Sigmoid colon (tissue), 7 donors: ENCODE results near the gene TMEFF2. TPM values are rescaled to one million over a fixed set of nuclear protein-coding genes. Genes with fewer than 3 reads are reported as not detected.

ENCODE experiments used
- DNase-seq: peaks from one replicate; pipeline ENCODE4 v3.0.0-alpha.2; 2019
- H3K27ac ChIP-seq, 4 donors: fragments of 200-600 bp; sonication (generic); one replicate each; pipeline ENCODE4 v1.5.1; 2016 to 2019; ENCODE audit warnings: mild to moderate bottlenecking in 1 of 4
- H3K27me3 ChIP-seq, 3 donors: fragments of 200-600 bp; sonication (generic); one replicate each; pipeline ENCODE4 v1.5.1; 2019; ENCODE audit warnings: mild to moderate bottlenecking in 1 of 3
- H3K36me3 ChIP-seq, 4 donors: fragments of 200-600 bp; sonication (generic); one replicate each; pipeline ENCODE4 v1.5.1; 2016 to 2019
- H3K4me1 ChIP-seq, 4 donors: fragments of 200-600 bp; sonication (generic); one replicate each; pipeline ENCODE4 v1.5.1; 2017 to 2019
- H3K4me3 ChIP-seq, 4 donors: fragments of 200-600 bp; sonication (generic); one replicate each; pipeline ENCODE4 v1.5.1; 2017 to 2019; ENCODE audit warnings: mild to moderate bottlenecking in 2 of 4, moderate library complexity in 1 of 4
- H3K9me3 ChIP-seq, 4 donors: fragments of 200-600 bp in 3 of 4; sonication (generic) in 3 of 4; one replicate each; pipeline versions ENCODE4 v1.5.1 to v1.6.1; 2013 to 2019
- CTCF ChIP-seq, 4 experiments: fragments of 450-650 bp in 3 of 4; fragments of 200-600 bp in 1 of 4; IDR thresholded peaks; one replicate each; pipeline ENCODE4 v1.5.1; 2016 to 2019; ENCODE audit warnings: antibody characterized with exemption in 4 of 4, mild to moderate bottlenecking in 3 of 4, moderate library complexity in 2 of 4
- EP300 ChIP-seq, 4 donors: sonication (generic); formaldehyde crosslinking; IDR thresholded peaks; one replicate each; pipeline ENCODE4 v1.6.1; 2017; ENCODE audit warnings: antibody characterized with exemption in 4 of 4
- POLR2A ChIP-seq, 2 donors: fragments of 450-650 bp; IDR thresholded peaks; one replicate each; pipeline ENCODE4 v1.6.1; 2016; ENCODE audit warnings: antibody characterized with exemption in 2 of 2, mild to moderate bottlenecking in 2 of 2, moderate library complexity in 2 of 2
- POLR2AphosphoS5 ChIP-seq, 4 donors: sonication (generic); formaldehyde crosslinking; IDR thresholded peaks; one replicate each; pipeline ENCODE4 v1.6.1; 2017; ENCODE audit warnings: antibody characterized with exemption in 4 of 4
- WGBS, 2 donors: extraction: QIAGEN DNeasy Blood & Tissue Kit; methylation state at CpG; one replicate each; pipeline ENCODE4 v1.1.7; 2013; 5-methylcytosine and 5-hydroxymethylcytosine counted together
- intact Hi-C: fragments of 100-400 bp; cut with DNase I; formaldehyde crosslinking; loops from one replicate; pipeline ENCODE4 v1.15.1; 2023
- polyA plus RNA-seq, 3 donors: library from polyadenylated mRNA; stranded (reverse); fragments of 200-250 nt; gene quantifications; one replicate each; pipeline ENCODE4 v1.2.3, GENCODE V29; 2013
- total RNA-seq, 4 donors: library from RNA; depleted of rRNA; stranded (reverse); fragments of >200 nt; gene quantifications; one replicate each; pipeline ENCODE4 v1.1.0, GENCODE V29; 2016
- donor health status: healthy with polysubstance abuse.
- donor health status: Bipolar disorder and iron deficiency.
- donor health status: healthy.

Gene TMEFF2
- total and polyA plus RNA-seq, 7 donors: 0.16 to 1.4 (median 0.32) TPM; not detected in 1

DNA sequence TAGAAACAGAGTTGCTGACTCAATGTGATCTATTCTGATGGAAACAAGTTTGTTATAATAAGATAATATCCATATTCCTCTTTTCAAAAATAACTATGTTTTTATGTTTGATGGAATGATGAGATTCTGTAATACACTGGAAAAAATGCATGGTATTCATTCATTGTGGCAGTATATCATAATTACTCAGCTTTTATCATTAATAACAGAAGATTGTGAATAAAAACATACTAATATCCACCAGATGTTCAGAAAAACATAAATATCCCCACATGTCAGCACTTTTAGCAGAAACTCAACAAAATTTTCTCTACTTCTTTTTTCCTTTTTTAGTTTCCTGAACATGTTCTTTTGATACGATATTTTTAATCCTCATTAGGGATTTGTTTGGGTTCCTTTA is 217.0 kb downstream of the TMEFF2 start:
- Histone ChIP-seq H3K4me1 (no peaks in the 10 kb centered on the region), H3K9me3 (no peaks in the 10 kb centered on the region), H3K36me3 (no peaks in the 10 kb centered on the region), H3K27ac (no peak overlapping the region), H3K4me3 (no peak overlapping the region), H3K27me3 (no peaks in the 10 kb centered on the region)
- no peak for DNase-seq
- intact Hi-C loops: no loop called here
- TF ChIP-seq POLR2A (IDR thresholded peaks at IDR 0.05): no peak
- TF ChIP-seq POLR2AphosphoS5 (IDR thresholded peaks at IDR 0.05): no peak
- TF ChIP-seq CTCF (IDR thresholded peaks at IDR 0.05): no peak
- no peak for TF ChIP-seq EP300 (IDR thresholded peaks at IDR 0.05)
- WGBS, 2 donors: 89 to 97% methylated on average over 1 of the region's 1 CpG

GRCh38 chr2:191976436-191976835 is 218.3 kb downstream of the TMEFF2 start:
- no peaks in the 10 kb centered on the region for H3K4me1 ChIP-seq
- intact Hi-C loops: no loop called here
- 43 to 77% methylated on average over 3 of the region's 3 CpGs for WGBS, 2 donors
- DNase-seq: no peak
- H3K4me3 ChIP-seq: no peak overlapping the region
- no peaks in the 10 kb centered on the region for H3K27me3 ChIP-seq
- TF ChIP-seq POLR2AphosphoS5 (IDR thresholded peaks at IDR 0.05) (no peak), CTCF (IDR thresholded peaks at IDR 0.05) (no peak), EP300 (IDR thresholded peaks at IDR 0.05) (no peak), POLR2A (IDR thresholded peaks at IDR 0.05) (no peak)
- no peaks in the 10 kb centered on the region for H3K9me3 ChIP-seq
- no peaks in the 10 kb centered on the region for H3K36me3 ChIP-seq
- H3K27ac ChIP-seq: no peak overlapping the region

DNA sequence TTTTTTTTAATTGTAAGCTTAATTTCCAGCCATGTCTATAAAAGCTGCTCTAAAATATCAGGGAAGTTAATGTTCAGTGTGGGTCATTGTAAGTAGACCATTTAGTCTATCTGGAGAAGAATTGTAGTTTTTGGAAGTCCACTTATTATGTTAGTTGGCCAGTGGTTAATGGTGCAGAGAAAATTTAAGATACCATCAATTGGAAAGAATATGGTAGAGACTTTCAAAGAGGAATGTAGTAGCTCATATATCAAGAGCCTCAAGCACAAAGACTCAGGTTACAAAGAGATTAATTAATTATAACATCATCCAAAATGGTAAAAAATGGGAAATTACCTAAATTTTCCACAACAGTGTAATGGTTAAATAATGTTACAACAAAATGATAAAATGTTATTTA is 220.1 kb downstream of the TMEFF2 start:
- Histone ChIP-seq H3K27ac (no peak overlapping the region), H3K4me1 (peaks cover 0 to under 1% (median 0%) of the 10 kb centered on the region in 4 donors), H3K27me3 (no peaks in the 10 kb centered on the region), H3K4me3 (no peak overlapping the region), H3K9me3 (no peaks in the 10 kb centered on the region), H3K36me3 (no peaks in the 10 kb centered on the region)
- TF ChIP-seq EP300 (IDR thresholded peaks at IDR 0.05): no peak
- no peak for DNase-seq
- intact Hi-C loops: no loop called here

- H3K9me3 ChIP-seq: no peaks in the 10 kb centered on the region
- no peaks in the 10 kb centered on the region for H3K27me3 ChIP-seq
- no peak for DNase-seq
- WGBS, 2 donors: 53 to 84% methylated on average over 2 of the region's 2 CpGs
- TF ChIP-seq POLR2A (IDR thresholded peaks at IDR 0.05) (no peak), POLR2AphosphoS5 (IDR thresholded peaks at IDR 0.05) (no peak), CTCF (IDR thresholded peaks at IDR 0.05) (no peak), EP300 (IDR thresholded peaks at IDR 0.05) (no peak)
- H3K4me3 ChIP-seq: no peak overlapping the region
- no peaks in the 10 kb centered on the region for H3K36me3 ChIP-seq
- intact Hi-C loops: no loop called here
- peaks cover 0 to 10% (median 2%) of the 10 kb centered on the region in 4 donors for H3K4me1 ChIP-seq
- H3K27ac ChIP-seq: no peak overlapping the region
These were observed 223.9 kb downstream of the TMEFF2 start for GRCh38 chr2:191970867-191971266.

GRCh38 chr2:191968120-191968519 is 226.6 kb downstream of the TMEFF2 start:
- Histone ChIP-seq H3K36me3 (no peaks in the 10 kb centered on the region), H3K4me3 (no peak overlapping the region), H3K27ac (no peak overlapping the region), H3K9me3 (no peaks in the 10 kb centered on the region), H3K4me1 (peaks cover 0 to 19% (median 8%) of the 10 kb centered on the region in 4 donors), H3K27me3 (no peaks in the 10 kb centered on the region)
- intact Hi-C loops: no loop called here
- no peak for TF ChIP-seq EP300 (IDR thresholded peaks at IDR 0.05)
- no peak for TF ChIP-seq CTCF (IDR thresholded peaks at IDR 0.05)
- no peak for TF ChIP-seq POLR2A (IDR thresholded peaks at IDR 0.05)
- TF ChIP-seq POLR2AphosphoS5 (IDR thresholded peaks at IDR 0.05): no peak
- DNase-seq: no peak
- WGBS, 2 donors: 92 to 95% methylated on average over 2 of the region's 2 CpGs
